Measurements from ENCODE around the gene WAS. TPM values are rescaled to one million over a fixed set of nuclear protein-coding genes. Genes with fewer than 3 reads are reported as not detected.
A peak's percentile ranks its signal among the peaks of the same experiment; 100 is the strongest.
"Not testable (repeated sequence)": the region's sequence is repeated elsewhere in the genome, so short reads cannot be mapped to it uniquely, and the experiment has no call there.

The WAS gene
- total RNA-seq, 1 donor from 2014 or later, result 2.7 TPM

DNA sequence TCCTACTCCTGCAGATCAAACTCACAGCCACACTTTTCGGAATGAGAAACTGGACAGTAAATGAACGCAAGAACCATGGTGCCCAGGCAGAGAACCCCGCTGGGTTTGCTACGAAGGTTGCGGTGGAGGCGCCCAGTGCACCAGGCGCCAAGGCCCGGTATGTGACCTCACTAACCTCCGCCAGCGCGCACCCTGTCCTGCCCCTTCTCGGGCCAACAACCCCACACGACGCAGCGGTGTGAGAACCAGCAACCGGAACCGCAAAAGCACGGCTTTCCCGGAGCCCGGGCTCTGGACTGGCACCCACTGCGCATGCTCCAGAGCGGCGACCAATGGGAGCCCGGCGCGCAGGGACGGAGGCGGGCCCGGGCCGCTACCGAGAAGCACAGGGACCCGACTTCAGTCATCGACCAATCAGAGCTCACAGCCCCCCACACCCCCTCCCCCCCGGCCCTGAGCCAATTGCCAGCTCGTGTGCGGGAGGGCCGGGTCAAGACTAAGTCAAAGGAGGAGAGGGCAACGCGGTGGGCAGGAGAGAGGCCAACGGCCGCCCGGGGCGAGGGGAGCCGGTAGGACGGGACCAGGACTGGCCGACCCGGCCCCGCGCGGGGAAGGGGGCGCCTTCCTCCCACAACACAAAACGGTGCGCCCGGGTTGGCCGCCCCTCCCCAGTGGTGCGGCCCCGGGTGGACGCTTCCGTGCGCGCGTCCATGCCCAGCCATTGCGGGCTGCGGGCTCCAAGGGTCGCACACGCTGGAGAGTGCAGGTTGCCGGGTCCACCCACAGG is 7.3 kb upstream of the WAS start:
- H3K9me3 Mint-ChIP-seq (ENCODE audit: unreplicated experiment), result no peaks in the 10 kb centered on the region
- H3K27ac Mint-ChIP-seq (ENCODE audit: unreplicated experiment), result peak overlapping the region; percentile 52
- peak; percentile 82 for DNase-seq (ENCODE audit: low spot score)
- peaks cover 3% of the 10 kb centered on the region for H3K4me1 Mint-ChIP-seq (ENCODE audit: unreplicated experiment)
- H3K4me3 Mint-ChIP-seq (ENCODE audit: unreplicated experiment), result peak overlapping the region; percentile 91
- no peaks in the 10 kb centered on the region for H3K36me3 Mint-ChIP-seq (ENCODE audit: low read depth, unreplicated experiment)
- TF ChIP-seq, protein P1, sequence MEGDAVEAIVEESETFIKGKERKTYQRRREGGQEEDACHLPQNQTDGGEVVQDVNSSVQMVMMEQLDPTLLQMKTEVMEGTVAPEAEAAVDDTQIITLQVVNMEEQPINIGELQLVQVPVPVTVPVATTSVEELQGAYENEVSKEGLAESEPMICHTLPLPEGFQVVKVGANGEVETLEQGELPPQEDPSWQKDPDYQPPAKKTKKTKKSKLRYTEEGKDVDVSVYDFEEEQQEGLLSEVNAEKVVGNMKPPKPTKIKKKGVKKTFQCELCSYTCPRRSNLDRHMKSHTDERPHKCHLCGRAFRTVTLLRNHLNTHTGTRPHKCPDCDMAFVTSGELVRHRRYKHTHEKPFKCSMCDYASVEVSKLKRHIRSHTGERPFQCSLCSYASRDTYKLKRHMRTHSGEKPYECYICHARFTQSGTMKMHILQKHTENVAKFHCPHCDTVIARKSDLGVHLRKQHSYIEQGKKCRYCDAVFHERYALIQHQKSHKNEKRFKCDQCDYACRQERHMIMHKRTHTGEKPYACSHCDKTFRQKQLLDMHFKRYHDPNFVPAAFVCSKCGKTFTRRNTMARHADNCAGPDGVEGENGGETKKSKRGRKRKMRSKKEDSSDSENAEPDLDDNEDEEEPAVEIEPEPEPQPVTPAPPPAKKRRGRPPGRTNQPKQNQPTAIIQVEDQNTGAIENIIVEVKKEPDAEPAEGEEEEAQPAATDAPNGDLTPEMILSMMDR (IDR thresholded peaks at IDR 0.05; ENCODE audit: unreplicated experiment), result no peak
- H3K27me3 Mint-ChIP-seq (ENCODE audit: unreplicated experiment), result no peaks in the 10 kb centered on the region

DNA sequence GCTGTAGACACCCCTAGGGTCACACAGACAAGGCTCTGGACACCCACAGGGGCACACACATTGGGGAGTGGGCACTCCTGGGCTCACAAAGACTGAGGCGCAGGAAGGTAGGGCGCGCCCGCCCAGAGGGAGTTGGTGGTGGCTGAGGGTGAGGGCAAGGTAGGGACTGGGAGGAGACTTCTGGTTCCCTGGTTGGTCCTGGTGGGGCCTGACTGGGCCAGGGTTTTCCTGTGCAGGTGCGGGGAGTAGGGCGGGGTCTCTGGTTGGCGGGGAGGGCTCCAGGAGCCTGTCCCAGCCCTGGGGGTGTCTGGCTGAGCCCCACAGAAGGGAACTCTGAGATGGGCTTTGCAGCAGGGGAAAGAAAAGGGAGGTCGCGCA is 6.7 kb upstream of the WAS start:
- DNase-seq (ENCODE audit: low spot score), result no peak

DNA sequence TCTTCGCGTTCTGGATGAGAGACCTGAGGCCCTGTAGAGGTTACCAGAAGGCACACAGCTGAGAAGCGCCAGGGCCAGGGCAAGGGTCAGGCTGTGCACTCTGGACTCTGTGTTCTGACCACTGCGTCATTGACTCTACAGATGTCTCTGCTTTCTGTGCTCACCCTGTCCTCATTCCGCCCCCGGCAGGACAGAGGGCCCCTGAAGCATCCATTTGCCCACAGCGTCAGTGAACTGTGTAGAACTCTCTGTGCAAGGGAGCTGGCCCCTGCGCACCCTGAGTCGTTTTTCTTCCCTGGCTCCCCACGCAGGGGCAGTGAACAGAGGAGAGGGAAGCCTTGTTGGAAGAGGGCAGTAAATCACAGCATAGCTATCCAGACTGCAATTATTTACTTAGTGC is 6.1 kb upstream of the WAS start:
- H3K27me3 Mint-ChIP-seq (ENCODE audit: unreplicated experiment), result no peaks in the 10 kb centered on the region
- no peaks in the 10 kb centered on the region for H3K36me3 Mint-ChIP-seq (ENCODE audit: low read depth, unreplicated experiment)
- H3K9me3 Mint-ChIP-seq (ENCODE audit: unreplicated experiment), result no peaks in the 10 kb centered on the region
- no peak overlapping the region for H3K27ac Mint-ChIP-seq (ENCODE audit: unreplicated experiment)
- H3K4me1 Mint-ChIP-seq (ENCODE audit: unreplicated experiment), result peaks cover 3% of the 10 kb centered on the region
- H3K4me3 Mint-ChIP-seq (ENCODE audit: unreplicated experiment), result peak overlapping the region; percentile 85
- TF ChIP-seq, protein P1 (IDR thresholded peaks at IDR 0.05; ENCODE audit: unreplicated experiment), result no peak
- DNase-seq (ENCODE audit: low spot score), result no peak

More for the DNA sequence above, 6.7 kb upstream of the WAS start:
- H3K36me3 Mint-ChIP-seq (ENCODE audit: low read depth, unreplicated experiment), result no peaks in the 10 kb centered on the region
- H3K4me3 Mint-ChIP-seq (ENCODE audit: unreplicated experiment), result peak overlapping the region; percentile 85
- TF ChIP-seq, protein P1 (IDR thresholded peaks at IDR 0.05; ENCODE audit: unreplicated experiment), result no peak
- no peaks in the 10 kb centered on the region for H3K9me3 Mint-ChIP-seq (ENCODE audit: unreplicated experiment)
- no peaks in the 10 kb centered on the region for H3K27me3 Mint-ChIP-seq (ENCODE audit: unreplicated experiment)
- no peak overlapping the region for H3K27ac Mint-ChIP-seq (ENCODE audit: unreplicated experiment)
- H3K4me1 Mint-ChIP-seq (ENCODE audit: unreplicated experiment), result peaks cover 3% of the 10 kb centered on the region

DNA sequence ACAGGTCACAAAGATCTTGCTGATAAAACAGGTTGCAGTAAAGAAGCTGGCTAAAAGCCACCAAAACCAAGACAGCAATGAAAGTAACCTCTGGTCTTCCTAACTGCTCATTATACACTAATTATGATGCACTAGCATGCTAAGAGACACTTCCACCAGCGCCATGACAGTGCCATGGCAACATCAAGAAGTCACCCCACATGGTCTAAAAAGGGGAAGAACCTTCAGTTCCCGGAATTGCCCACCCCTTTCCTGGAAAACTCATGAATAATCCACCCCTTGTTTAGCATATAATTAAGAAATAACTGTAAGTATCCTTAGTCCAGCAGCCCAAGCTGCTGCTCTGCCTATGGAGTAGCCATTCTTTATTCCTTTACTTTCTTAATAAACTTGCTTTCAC is 3.1 kb upstream of the WAS start:
- not testable (repeated sequence) for H3K4me3 Mint-ChIP-seq (ENCODE audit: unreplicated experiment); H3K27ac Mint-ChIP-seq (ENCODE audit: unreplicated experiment); H3K4me1 Mint-ChIP-seq (ENCODE audit: unreplicated experiment); H3K27me3 Mint-ChIP-seq (ENCODE audit: unreplicated experiment); H3K9me3 Mint-ChIP-seq (ENCODE audit: unreplicated experiment); H3K36me3 Mint-ChIP-seq (ENCODE audit: low read depth, unreplicated experiment); DNase-seq (ENCODE audit: low spot score)

DNA sequence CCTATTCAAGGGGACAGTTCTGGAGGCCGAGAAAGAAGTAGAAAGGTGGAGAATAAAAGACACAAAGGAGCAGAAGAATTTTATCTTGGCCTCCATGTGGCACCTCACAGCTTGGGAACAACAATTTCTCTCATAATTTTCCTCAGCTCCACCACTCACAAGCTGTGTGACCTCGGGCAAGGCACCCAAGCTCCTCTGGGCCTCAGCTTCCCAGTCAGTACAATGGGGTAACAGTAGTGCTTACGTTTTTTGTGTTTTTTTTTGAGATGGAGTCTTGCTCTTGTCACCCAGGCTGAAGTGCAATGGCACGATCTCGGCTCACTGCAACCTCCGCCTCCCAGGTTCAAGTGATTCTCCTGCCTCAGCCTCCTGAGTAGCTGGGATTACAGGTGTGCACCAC is 2.7 kb upstream of the WAS start:
- not testable (repeated sequence) for H3K27ac Mint-ChIP-seq (ENCODE audit: unreplicated experiment); DNase-seq (ENCODE audit: low spot score); H3K4me3 Mint-ChIP-seq (ENCODE audit: unreplicated experiment); H3K9me3 Mint-ChIP-seq (ENCODE audit: unreplicated experiment); H3K4me1 Mint-ChIP-seq (ENCODE audit: unreplicated experiment); H3K27me3 Mint-ChIP-seq (ENCODE audit: unreplicated experiment); H3K36me3 Mint-ChIP-seq (ENCODE audit: low read depth, unreplicated experiment)

DNA sequence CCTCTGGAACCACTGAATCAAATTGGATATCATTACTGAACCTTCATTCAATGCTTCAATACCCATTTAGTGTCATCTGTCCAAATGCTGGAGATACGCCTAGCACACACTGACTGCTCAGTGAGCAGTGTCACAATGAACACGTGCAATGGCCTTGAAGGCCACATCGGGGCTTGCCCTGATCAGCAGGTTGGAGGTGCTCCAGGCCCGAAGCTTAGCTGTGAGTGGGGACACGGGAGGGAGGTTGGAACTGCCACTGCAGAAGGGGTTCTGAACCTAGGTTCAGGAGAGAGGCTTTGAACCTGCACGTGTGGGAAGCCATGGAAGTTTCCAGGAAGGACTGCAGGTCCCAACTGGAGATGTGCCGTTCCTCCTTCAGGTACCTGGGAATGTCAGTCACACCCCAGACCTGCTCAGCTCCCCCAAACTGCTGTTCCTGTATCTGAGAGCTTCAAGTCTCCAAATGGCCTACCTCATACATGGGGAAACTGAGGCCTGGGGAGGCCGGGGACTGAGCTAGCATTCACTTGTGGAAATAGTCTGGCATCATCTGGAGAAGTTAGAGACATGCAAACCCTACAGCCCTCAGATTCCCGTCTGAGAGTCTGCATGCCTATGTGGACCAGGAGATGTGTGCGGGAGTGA is 1.9 kb upstream of the WAS start:
- DNase-seq (ENCODE audit: low spot score), result no peak
- peaks cover 8% of the 10 kb centered on the region for H3K4me1 Mint-ChIP-seq (ENCODE audit: unreplicated experiment)
- H3K9me3 Mint-ChIP-seq (ENCODE audit: unreplicated experiment), result no peaks in the 10 kb centered on the region
- TF ChIP-seq, protein P1 (IDR thresholded peaks at IDR 0.05; ENCODE audit: unreplicated experiment), result no peak
- H3K4me3 Mint-ChIP-seq (ENCODE audit: unreplicated experiment), result no peak overlapping the region
- H3K27me3 Mint-ChIP-seq (ENCODE audit: unreplicated experiment), result peaks cover 7% of the 10 kb centered on the region
- no peak overlapping the region for H3K27ac Mint-ChIP-seq (ENCODE audit: unreplicated experiment)
- no peaks in the 10 kb centered on the region for H3K36me3 Mint-ChIP-seq (ENCODE audit: low read depth, unreplicated experiment)

DNA sequence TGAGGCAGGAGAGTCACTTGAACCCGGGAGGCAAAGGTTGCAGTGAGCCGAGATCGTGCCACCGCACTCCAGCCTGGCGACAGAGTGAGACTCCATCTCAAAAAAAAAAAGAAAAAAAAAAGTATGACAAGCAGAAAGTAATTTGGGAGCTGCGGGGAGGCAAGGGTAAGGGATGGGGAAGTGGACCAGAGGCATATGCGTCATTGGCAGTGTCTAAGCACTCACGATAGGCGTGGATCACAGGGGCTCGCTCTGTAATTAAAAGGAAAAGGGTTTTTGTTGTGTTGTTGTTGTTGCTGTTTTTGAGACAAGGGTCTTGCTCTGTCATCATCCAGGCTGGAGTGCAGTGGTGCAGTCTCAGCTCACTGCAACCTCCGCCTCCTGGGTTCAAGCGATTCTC is 804 bp upstream of the WAS start:
- H3K36me3 Mint-ChIP-seq (ENCODE audit: low read depth, unreplicated experiment); H3K27me3 Mint-ChIP-seq (ENCODE audit: unreplicated experiment); H3K4me3 Mint-ChIP-seq (ENCODE audit: unreplicated experiment); H3K4me1 Mint-ChIP-seq (ENCODE audit: unreplicated experiment); H3K9me3 Mint-ChIP-seq (ENCODE audit: unreplicated experiment); H3K27ac Mint-ChIP-seq (ENCODE audit: unreplicated experiment); DNase-seq (ENCODE audit: low spot score): not testable (repeated sequence)
